Measurements from ENCODE around the gene MXRA5.
"Not testable (repeated sequence)": the region's sequence is repeated elsewhere in the genome, so short reads cannot be mapped to it uniquely, and the experiment has no call there.

Gene MXRA5

GRCh38 chrX:3320471-3321046 is 25.9 kb downstream of the MXRA5 start:
- DNase-seq = no peak

GRCh38 chrX:3317191-3317718 is 29.2 kb downstream of the MXRA5 start:
- no peak for DNase-seq

- no peak for DNase-seq
Observed at GRCh38 chrX:3312109-3312508, 34.3 kb downstream of the MXRA5 start.

- no peak for DNase-seq
Observed at GRCh38 chrX:3307881-3308280, 38.6 kb downstream of the MXRA5 start.

- no peak for DNase-seq
Observed at GRCh38 chrX:3299636-3300035, 46.8 kb downstream of the MXRA5 start.

GRCh38 chrX:3295731-3296130 is 50.7 kb downstream of the MXRA5 start:
- DNase-seq = no peak

GRCh38 chrX:3293251-3293650 is 53.2 kb downstream of the MXRA5 start:
- DNase-seq = no peak

GRCh38 chrX:3290561-3290960 is 55.9 kb downstream of the MXRA5 start:
- DNase-seq = no peak

GRCh38 chrX:3286196-3286945 is 60.1 kb downstream of the MXRA5 start:
- no peak for DNase-seq

- no peak for DNase-seq
Observed at GRCh38 chrX:3280706-3281105, 65.7 kb downstream of the MXRA5 start.

- not testable (repeated sequence) for DNase-seq
Observed at GRCh38 chrX:3273668-3274067, 72.8 kb downstream of the MXRA5 start.

GRCh38 chrX:3271834-3272186 is 74.6 kb downstream of the MXRA5 start:
- no peak for DNase-seq

- no peak for DNase-seq
Observed at GRCh38 chrX:3271183-3271833, 75.1 kb downstream of the MXRA5 start.

GRCh38 chrX:3268829-3269228 is 77.6 kb downstream of the MXRA5 start:
- DNase-seq = no peak

- DNase-seq = peak; percentile 1
Observed at GRCh38 chrX:3263681-3264126, 82.7 kb downstream of the MXRA5 start.

GRCh38 chrX:3262901-3263300 is 83.6 kb downstream of the MXRA5 start:
- no peak for DNase-seq
